Femur (tissue), 1 donor: Measurements from ENCODE around the gene ACTR2.
"Not testable (repeated sequence)": the region's sequence is repeated elsewhere in the genome, so short reads cannot be mapped to it uniquely, and the experiment has no call there.

ENCODE experiments used
- DNase-seq: peaks from one replicate; pipeline ENCODE4 v3.0.0-alpha.2; 2017

Gene ACTR2

GRCh38 chr2:65227456-65228262 lies at the start of gene ACTR2:
Gene ACTR2, plus strand, starts transcription at chr2:65227831. Its CDS starts 79 bp downstream, at chr2:65227910.
- peak; percentile 99 for DNase-seq

GRCh38 chr2:65182570-65182969 lies 45.1 kb upstream of the ACTR2 start:
- DNase-seq: no peak

DNA sequence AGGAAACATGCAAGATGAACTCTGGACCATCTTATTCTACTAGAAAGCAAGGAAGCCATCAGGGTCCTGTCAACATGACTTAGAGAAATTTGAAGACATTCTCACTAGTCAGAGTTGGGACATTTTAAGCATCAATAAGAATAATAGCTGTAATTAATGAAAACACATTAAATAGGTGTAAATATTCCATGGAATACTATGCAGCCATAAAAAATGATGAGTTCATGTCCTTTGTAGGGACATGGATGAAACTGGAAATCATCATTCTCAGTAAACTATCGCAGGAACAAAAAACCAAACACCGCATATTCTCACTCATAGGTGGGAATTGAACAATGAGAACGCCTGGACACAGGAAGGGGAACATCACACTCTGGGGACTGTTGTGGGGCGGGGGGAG lies 44.2 kb upstream of the ACTR2 start:
- DNase-seq: not testable (repeated sequence)

GRCh38 chr2:65185012-65185411 lies 42.6 kb upstream of the ACTR2 start:
- no peak for DNase-seq

- no peak for DNase-seq
Observed at GRCh38 chr2:65186093-65186868, 41.4 kb upstream of the ACTR2 start.

GRCh38 chr2:65186872-65187851 lies 40.5 kb upstream of the ACTR2 start:
- peak; percentile 88 for DNase-seq

DNA sequence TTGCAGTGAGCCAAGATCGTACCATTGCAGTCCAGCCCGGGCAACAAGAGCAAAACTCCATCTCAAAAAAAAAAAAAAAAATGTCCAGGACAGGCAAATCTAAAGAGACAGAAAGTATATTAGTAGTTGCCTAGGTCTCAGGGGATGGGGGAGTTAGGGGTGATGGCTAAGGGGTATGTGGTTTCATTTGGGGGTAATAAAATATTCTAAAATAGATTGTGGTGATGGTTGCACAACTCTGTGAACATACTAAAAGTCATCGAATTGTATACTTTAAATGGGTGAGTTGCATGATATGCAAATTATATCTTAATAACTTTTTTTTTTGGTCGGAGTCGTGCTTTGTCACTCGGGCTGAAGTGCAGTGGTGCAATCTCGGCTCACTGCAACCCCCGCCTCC lies 34.2 kb upstream of the ACTR2 start:
- no peak for DNase-seq

DNA sequence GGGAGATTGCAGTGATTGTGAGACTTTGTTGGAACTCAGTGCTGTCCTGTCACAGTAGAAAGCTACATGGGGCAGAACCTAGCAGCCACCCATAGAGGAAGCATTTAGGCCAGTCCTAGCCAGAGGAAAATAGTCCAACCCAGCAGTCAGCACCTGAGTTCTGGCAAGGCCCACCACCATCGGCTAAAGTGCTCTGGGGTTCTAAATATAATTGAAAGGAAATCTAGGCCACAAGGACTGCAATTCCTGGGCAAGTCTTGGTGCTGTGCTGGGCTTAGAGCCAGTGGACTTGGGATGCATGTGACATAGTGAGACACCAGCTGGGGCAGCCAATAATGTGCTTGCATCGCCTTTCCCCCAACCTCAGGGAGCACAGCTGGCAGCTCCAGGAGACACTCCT lies 28.9 kb upstream of the ACTR2 start:
- no peak for DNase-seq

DNA sequence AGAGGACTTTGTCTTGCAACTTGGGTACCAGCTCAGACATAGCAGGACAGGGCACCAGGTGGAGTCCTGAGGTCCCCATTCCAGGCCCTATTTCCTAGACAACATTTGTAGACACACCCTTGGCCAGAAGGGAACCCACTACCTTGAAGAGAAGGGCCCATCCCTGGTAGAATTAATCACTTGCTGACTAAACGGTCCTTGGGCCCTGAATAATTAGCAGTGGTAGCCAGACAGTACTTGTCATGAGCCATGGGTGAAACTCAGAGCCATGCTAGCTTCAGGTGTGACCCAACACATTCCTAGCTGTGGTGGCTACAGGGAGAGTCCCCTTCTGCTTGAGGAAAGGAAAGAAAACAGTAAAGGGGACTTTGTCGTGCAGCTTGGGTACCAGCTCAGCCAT lies 28.5 kb upstream of the ACTR2 start:
- DNase-seq: no peak

DNA sequence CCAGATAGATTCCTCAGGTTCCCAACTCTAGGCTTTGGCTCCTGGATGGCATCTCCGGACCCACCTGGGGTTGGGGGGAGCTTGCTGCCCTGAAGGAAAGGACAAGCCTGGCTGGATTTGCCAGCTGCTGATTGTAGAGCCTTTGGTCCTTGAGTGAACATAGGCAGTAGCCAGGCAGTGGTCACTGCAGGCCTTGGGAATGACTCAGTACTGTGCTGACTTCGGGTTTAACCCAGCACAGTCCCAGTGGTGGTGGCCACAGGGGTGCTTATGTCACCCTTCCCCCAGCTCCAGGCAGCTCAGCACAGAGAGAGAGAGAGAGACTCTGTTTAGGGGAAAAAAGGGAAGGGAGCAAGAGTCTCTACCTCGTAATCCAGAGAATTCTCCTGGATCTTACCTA lies 27.7 kb upstream of the ACTR2 start:
- DNase-seq: no peak

- DNase-seq: no peak
Observed at GRCh38 chr2:65204461-65205210, 23.0 kb upstream of the ACTR2 start.

DNA sequence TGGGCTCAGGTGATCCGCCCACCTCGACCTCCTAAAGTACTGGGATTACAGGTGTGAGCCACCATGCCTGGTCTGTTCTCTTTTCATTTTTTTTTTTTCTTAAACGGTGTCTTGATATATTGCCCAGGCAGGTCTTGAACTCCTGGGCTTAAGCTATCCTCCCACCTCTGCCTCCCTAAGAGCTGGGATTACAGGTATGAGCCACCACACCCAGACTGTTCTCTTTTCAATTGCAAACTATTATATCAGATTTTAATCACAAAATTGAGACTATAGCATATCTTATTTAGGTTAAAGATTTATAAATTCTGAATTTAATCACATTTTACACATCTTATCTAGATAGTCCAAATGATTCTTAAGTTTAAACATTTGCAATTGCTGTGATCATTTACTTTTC lies 15.5 kb upstream of the ACTR2 start:
- DNase-seq: no peak

- DNase-seq: no peak
Observed at GRCh38 chr2:65212619-65213018, 15.0 kb upstream of the ACTR2 start.

DNA sequence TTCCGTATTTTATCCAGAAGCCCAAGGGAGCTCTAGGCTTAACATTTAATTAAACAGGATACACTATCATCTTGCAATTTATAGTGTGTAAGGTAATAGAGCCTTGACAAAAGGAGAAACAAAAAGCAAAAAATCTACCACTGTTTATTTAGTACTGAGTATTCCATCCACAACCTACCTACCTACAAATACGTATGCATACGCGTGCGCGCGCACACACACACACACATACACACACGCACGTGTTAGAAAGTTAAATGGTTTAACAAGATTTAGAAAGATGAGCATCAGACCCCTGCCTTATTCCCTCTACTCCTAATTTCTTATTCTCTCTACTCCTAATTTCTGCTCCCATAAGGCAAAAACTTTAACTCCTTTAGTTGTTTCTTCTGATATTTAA lies 14.6 kb upstream of the ACTR2 start:
- DNase-seq: no peak

- DNase-seq: no peak
Observed at GRCh38 chr2:65214361-65214760, 13.3 kb upstream of the ACTR2 start.

DNA sequence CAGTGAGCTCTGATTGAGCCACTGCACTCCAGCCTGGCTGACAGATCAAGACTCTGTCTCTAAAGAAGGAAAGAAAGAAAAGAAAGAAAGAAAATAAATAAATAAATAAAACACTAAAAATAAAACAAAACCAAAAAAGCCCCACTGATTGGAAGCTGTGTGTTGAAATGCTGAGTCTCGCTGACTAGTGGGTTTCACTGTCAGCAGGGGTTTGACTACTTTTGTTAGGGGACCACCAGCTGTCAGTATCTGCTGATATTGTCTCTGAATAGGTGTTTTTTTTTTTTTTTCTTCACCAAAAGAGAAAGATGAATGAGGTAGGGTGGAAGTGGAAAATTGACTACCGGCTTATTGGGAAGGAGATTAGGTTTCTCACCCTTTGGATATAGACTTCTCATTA lies 12.8 kb upstream of the ACTR2 start:
- no peak for DNase-seq

DNA sequence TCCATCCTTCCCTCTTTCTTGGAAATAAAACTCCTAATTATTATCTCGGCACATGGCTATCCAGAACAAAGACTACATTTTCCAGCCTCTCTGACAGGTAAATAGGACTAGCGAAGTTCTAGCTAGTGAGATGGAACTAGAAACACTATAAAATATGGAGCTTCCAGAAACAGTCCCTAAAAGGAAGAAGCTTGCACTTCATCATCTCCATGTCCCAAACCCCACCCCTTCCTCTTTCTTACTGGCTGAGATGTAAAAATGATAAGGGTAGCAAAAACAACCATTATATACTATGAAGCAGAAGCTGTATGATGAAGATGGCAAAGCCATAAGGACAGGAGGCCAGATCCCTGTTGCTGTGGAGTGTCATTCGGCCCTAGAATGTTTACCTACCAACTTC lies 11.7 kb upstream of the ACTR2 start:
- DNase-seq: no peak

GRCh38 chr2:65220432-65221131 lies 7.0 kb upstream of the ACTR2 start:
- no peak for DNase-seq

GRCh38 chr2:65221275-65221674 lies 6.4 kb upstream of the ACTR2 start:
- not testable (repeated sequence) for DNase-seq

DNA sequence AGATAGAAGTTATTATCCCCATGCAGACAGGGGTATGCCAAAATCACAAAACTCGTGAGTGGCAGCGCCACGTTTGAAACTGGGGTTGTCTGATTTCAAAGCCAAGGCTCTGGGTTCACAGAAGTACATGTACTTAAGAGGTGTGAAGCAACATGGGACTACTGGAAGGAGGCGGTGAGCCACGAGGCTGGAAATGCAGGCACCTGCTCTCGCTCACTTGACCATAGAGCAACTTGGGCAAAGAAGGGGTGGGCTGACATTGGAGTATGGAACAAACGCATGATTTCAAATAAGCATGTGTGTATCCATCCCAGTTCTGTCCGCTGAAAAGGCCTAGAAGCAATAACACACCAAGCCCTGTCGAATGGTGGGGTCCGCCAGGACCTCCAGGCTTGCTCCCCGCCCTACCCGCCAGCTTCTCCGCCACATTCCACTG lies 593 bp upstream of the ACTR2 start:
- DNase-seq: no peak

DNA sequence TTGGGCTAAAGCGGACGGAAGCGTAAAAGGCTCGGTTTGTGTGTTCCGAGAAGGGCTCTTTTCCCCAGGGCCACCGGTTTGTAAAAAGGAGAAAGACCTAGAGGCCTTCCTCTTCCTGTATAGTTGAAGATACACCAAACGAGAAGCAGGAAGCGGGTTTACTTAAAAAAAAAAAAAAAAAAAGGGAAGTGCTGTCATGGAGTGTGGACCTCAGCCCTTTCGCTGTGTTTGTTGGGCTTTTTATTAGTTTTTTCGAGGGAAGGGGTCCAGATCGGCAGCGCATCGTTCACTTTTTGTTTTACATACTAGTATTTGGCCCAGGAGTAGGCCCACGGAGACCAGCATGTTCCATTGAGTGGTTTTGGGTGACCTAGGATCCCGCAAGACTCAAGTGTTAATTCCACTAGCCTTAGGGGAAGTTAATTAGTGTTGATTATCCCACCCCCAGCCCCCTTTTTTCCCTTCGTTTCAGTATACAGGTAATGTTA lies 676 bp downstream of the ACTR2 start:
- DNase-seq: no peak
